Lower leg skin (tissue), 4 donors: Measurements from ENCODE around the gene ST3GAL6. TPM values are rescaled to one million over a fixed set of nuclear protein-coding genes. Genes with fewer than 3 reads are reported as not detected.

Source experiments
- DNase-seq, 2 donors: peaks; one replicate each; pipeline ENCODE4 v3.0.0-alpha.2; 2019; ENCODE audit warnings: low spot score in 2 of 2
- H3K4me3 ChIP-seq: fragments of 200-600 bp; sonication (generic); 2 replicates; pipeline ENCODE4 v1.5.1; 2017; ENCODE audit warnings: mild to moderate bottlenecking, low read depth; ENCODE audit not compliant: poor library complexity, severe bottlenecking
- POLR2A ChIP-seq, 2 donors: fragments of 450-650 bp; IDR thresholded peaks; one replicate each; pipeline ENCODE4 v1.6.1; 2016 to 2017; ENCODE audit warnings: antibody characterized with exemption in 2 of 2, mild to moderate bottlenecking in 1 of 2, moderate library complexity in 1 of 2
- WGBS, 2 donors: methylation state at CpG; one replicate each; pipeline ENCODE4 v1.1.5; 2018; 5-methylcytosine and 5-hydroxymethylcytosine counted together
- intact Hi-C: fragments of 100-400 bp; cut with DNase I; formaldehyde crosslinking; loops from one replicate; pipeline ENCODE4 v1.15.0; 2023; ENCODE audit warnings: low total_unique reads
- total RNA-seq, 4 donors: library from RNA; depleted of rRNA; stranded (reverse); fragments of >200 nt; gene quantifications; one replicate each; pipeline ENCODE4 v1.1.0, GENCODE V29; 2016
- TF ChIP-seq, protein P1 (sequence below), 3 donors: fragments of 450-650 bp; IDR thresholded peaks; one replicate each; pipeline ENCODE4 v1.5.1; 2016; ENCODE audit warnings: antibody characterized with exemption in 3 of 3, mild to moderate bottlenecking in 3 of 3, moderate library complexity in 2 of 3

The ST3GAL6 gene
- total RNA-seq, 4 donors from 2014 or later: 19.2 to 40.8 (median 24.3) TPM

DNA sequence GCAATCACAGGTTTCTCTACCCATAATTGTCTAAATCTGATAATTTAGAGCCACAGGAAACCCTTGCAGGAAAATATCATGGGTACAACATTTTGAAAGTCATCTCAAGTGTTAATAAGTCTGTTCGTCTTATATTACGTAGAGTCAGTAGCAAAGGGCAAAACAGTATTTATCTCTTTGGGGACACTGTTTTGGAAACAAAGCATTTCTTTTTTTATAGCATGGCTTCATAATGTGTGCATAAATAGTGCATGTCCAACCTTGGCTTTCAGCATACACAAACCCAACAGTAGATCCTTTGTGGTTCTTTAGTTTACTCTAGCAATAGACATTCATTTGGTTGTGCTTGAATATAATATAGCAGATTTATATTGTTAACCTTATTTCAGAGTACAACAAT is 24.0 kb downstream of the ST3GAL6 start:
- DNase-seq: no peak
- no peak overlapping the region for H3K4me3 ChIP-seq
- TF ChIP-seq POLR2A (IDR thresholded peaks at IDR 0.05): no peak
- TF ChIP-seq, protein P1, sequence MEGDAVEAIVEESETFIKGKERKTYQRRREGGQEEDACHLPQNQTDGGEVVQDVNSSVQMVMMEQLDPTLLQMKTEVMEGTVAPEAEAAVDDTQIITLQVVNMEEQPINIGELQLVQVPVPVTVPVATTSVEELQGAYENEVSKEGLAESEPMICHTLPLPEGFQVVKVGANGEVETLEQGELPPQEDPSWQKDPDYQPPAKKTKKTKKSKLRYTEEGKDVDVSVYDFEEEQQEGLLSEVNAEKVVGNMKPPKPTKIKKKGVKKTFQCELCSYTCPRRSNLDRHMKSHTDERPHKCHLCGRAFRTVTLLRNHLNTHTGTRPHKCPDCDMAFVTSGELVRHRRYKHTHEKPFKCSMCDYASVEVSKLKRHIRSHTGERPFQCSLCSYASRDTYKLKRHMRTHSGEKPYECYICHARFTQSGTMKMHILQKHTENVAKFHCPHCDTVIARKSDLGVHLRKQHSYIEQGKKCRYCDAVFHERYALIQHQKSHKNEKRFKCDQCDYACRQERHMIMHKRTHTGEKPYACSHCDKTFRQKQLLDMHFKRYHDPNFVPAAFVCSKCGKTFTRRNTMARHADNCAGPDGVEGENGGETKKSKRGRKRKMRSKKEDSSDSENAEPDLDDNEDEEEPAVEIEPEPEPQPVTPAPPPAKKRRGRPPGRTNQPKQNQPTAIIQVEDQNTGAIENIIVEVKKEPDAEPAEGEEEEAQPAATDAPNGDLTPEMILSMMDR (IDR thresholded peaks at IDR 0.05): no peak
- 75% methylated on average over 2 of the region's 2 CpGs for WGBS, 2 donors
- intact Hi-C loops: no loop called here

DNA sequence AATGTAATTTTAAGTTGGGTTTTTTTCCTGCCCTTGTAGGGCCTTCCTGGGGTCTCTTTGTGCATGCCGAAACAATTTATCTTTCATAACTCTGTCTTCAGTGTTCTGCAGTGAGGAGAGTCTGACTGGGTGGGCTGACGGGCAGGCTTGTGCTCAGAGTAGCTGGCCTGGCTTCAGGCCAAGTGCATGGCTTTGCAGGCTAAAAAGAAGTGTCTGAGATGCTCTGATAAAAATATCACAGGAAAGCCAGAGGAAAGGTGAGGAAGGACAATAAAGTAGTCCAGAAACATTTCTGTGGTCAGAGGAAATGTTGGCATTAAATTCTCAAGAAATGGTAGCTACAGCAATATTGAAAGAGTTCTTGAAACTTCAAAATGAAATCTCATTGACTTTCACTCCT is 25.5 kb downstream of the ST3GAL6 start:
- 29 to 62% methylated on average over 2 of the region's 2 CpGs for WGBS, 2 donors
- TF ChIP-seq, protein P1 (IDR thresholded peaks at IDR 0.05): no peak
- no peak for TF ChIP-seq POLR2A (IDR thresholded peaks at IDR 0.05)
- DNase-seq: no peak
- H3K4me3 ChIP-seq: no peak overlapping the region
- intact Hi-C loops: no loop called here

DNA sequence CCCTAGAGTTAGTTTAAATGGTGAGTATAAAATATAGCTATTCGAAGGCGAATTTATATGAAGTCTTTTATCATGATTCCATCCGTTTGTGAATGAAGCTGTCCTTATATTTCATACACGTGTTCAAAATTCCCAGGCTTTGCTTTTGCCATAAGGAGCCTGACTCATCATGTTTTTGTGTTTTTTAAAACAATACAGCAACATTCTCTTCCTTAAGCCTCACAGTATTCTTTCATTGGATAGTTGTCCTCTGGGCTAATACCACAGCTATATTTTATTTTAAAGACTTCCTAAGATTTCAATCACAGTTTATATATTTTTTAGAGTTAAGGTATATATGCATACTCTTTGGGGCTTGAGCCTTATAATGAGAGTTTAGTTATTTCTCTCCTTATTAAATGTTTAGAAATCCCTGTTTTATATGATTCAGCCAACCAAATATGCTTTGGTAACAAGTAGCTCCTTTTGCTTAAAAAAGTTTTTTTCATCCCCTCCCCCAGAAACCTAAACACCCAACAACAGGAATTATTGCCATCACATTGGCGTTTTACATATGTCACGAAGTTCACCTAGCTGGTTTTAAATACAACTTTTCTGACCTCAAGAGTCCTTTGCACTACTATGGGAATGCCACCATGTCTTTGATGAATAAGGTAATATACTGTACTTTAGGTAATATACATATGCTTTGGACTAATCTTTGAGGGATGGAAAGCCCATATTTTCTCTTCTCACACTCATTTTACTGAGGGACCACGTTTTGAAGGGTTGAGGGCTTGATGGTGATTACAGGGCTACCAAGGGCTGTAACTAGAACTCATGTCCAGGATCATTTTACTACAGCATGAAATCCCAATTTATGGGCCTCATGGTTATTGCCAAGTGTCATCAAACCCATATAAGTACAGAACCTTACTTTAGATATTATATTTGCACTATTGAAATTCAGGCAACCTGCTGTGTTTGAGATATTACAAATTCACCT is 28.5 kb downstream of the ST3GAL6 start:
- DNase-seq: no peak
- no peak overlapping the region for H3K4me3 ChIP-seq
- 78 to 81% methylated on average over 7 of the region's 7 CpGs for WGBS, 2 donors
- intact Hi-C loops: no loop called here
- TF ChIP-seq POLR2A (IDR thresholded peaks at IDR 0.05): no peak
- TF ChIP-seq, protein P1 (IDR thresholded peaks at IDR 0.05): no peak

DNA sequence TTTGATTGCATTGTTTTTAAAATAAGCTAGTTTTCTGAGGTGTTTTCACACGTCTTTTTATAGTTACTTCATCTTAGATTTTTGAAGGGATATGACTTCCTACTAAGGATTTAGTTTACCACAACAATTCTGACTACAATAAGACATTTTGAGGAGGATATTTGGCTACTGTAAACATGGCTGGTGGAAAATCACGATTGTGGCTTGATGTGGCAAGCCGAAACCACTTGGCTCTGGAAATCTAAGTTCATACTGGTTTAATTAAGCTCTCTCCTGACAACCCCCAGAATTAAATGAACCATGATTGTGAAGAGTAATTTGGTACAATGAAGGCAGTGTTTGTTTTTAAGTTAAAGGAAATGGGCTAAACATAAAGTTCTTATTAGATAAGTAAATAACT is 30.8 kb downstream of the ST3GAL6 start:
- DNase-seq: no peak
- intact Hi-C loops: no loop called here
- WGBS, 2 donors: 52 to 55% methylated on average over 3 of the region's 3 CpGs
- no peak overlapping the region for H3K4me3 ChIP-seq
- no peak for TF ChIP-seq POLR2A (IDR thresholded peaks at IDR 0.05)
- TF ChIP-seq, protein P1 (IDR thresholded peaks at IDR 0.05): no peak

DNA sequence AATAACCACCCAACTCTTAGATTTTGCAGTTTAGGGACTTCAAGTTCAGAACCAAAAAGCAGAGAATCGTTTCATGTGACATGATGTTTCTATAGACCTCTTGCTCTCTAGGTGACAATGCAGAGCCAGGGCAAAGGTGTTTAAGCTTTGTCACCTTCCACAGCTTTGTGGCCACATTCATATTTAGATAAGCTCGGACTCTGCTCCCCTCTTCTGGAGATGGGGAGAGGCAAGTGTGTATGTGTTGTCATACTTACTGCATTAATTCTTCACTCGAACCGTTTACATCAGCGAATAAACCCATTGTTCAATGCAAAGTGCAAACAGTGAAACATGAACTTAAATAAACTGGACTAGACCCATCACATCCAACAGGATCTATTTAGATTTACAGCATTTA is 33.2 kb downstream of the ST3GAL6 start:
- no peak overlapping the region for H3K4me3 ChIP-seq
- TF ChIP-seq, protein P1 (IDR thresholded peaks at IDR 0.05): no peak
- TF ChIP-seq POLR2A (IDR thresholded peaks at IDR 0.05): no peak
- intact Hi-C loops: no loop called here
- 89 to 90% methylated on average over 5 of the region's 5 CpGs for WGBS, 2 donors
- no peak for DNase-seq
